Fibroblast of the conjunctiva (primary cell): ENCODE results near the gene BACH1.

ENCODE experiments used
- DNase-seq: peaks from one replicate; pipeline ENCODE4 v3.0.0-alpha.2; 2010; ENCODE audit warnings: low read depth

BACH1 gene

GRCh38 chr21:29382030-29382654 lies 83.4 kb downstream of the BACH1 start:
- no peak for DNase-seq

- no peak for DNase-seq
Observed at GRCh38 chr21:29384683-29385359, 86.1 kb downstream of the BACH1 start.

GRCh38 chr21:29385934-29386520 lies 87.3 kb downstream of the BACH1 start:
- DNase-seq = no peak

GRCh38 chr21:29386803-29387202 lies 88.1 kb downstream of the BACH1 start:
- DNase-seq = no peak

- DNase-seq = no peak
Observed at GRCh38 chr21:29387598-29387997, 88.9 kb downstream of the BACH1 start.

GRCh38 chr21:29389136-29389535 lies 90.4 kb downstream of the BACH1 start:
- no peak for DNase-seq

- no peak for DNase-seq
Observed at GRCh38 chr21:29390778-29391177, 92.1 kb downstream of the BACH1 start.

GRCh38 chr21:29394051-29394450 lies 95.3 kb downstream of the BACH1 start:
- DNase-seq = no peak
